Lung (tissue), 12 donors: ENCODE measurements around the gene LDLRAD4. TPM values are rescaled to one million over a fixed set of nuclear protein-coding genes. Genes with fewer than 3 reads are reported as not detected.

ENCODE experiments used
- ATAC-seq: fragments of 200-7000 bp; cut with Tn5 transposase; one replicate; pipeline ENCODE4 v1.9.1; 2020; ENCODE audit warnings: moderate number of reproducible peaks; ENCODE audit not compliant: insufficient read depth, low FRiP score
- DNase-seq, 3 donors: peaks; one replicate each; pipeline ENCODE4 v3.0.0-alpha.2; 2013 to 2017
- H3K27ac ChIP-seq, 2 donors: one replicate each; pipeline ENCODE4 v1.5.1; 2013; ENCODE audit warnings: mild to moderate bottlenecking in 2 of 2, moderate library complexity in 2 of 2, control low read depth in 1 of 2, inconsistent platforms in 1 of 2, low read depth in 1 of 2, low read length in 1 of 2
- H3K27me3 ChIP-seq, 3 donors: one replicate each; pipeline ENCODE4 v1.5.1; 2013; ENCODE audit warnings: low read length in 2 of 3; ENCODE audit not compliant: control insufficient read depth in 3 of 3, insufficient read depth in 3 of 3
- H3K36me3 ChIP-seq, 4 donors: one replicate each; pipeline ENCODE4 v1.5.1; 2013; ENCODE audit warnings: low read length in 4 of 4, mild to moderate bottlenecking in 1 of 4, moderate library complexity in 1 of 4; ENCODE audit not compliant: control insufficient read depth in 4 of 4, insufficient read depth in 4 of 4
- H3K4me1 ChIP-seq, 5 donors: one replicate each; pipeline ENCODE4 v1.5.1; 2013; ENCODE audit warnings: low read length in 5 of 5, mild to moderate bottlenecking in 2 of 5, moderate library complexity in 1 of 5; ENCODE audit not compliant: control insufficient read depth in 5 of 5, insufficient read depth in 5 of 5
- H3K4me3 ChIP-seq: one replicate; pipeline ENCODE4 v1.5.1; 2013; ENCODE audit warnings: mild to moderate bottlenecking, control low read depth, moderate library complexity
- H3K9ac ChIP-seq, 2 donors: one replicate each; pipeline ENCODE4 v1.5.1; 2013; ENCODE audit warnings: low read length in 2 of 2, control low read depth in 1 of 2; ENCODE audit not compliant: insufficient read depth in 1 of 2
- H3K9me3 ChIP-seq, 4 donors: one replicate each; pipeline ENCODE4 v1.5.1; 2013; ENCODE audit warnings: low read length in 3 of 4, mild to moderate bottlenecking in 1 of 4, moderate library complexity in 1 of 4; ENCODE audit not compliant: control insufficient read depth in 4 of 4, insufficient read depth in 3 of 4
- CTCF ChIP-seq: IDR thresholded peaks from 2 replicates; pipeline ENCODE4 v1.5.1; 2012; ENCODE audit warnings: mild to moderate bottlenecking; ENCODE audit errors: control extremely low read depth, extremely low read depth
- WGBS, 2 donors: extraction: QIAGEN DNeasy Blood & Tissue Kit; methylation state at CpG; one replicate each; pipeline ENCODE4 v1.1.7; 2013; 5-methylcytosine and 5-hydroxymethylcytosine counted together
- polyA plus RNA-seq, 2 donors: library from polyadenylated mRNA; stranded (reverse); fragments of 200-250 nt; gene quantifications; one replicate each; pipeline ENCODE4 v1.2.1, GENCODE V29; 2013
- total RNA-seq, 2 donors: library from RNA; depleted of rRNA in 1 of 2; stranded (reverse); fragments of >200 nt in 1 of 2; gene quantifications; one replicate each; pipeline ENCODE4 v1.2.1, GENCODE V29; 2014 to 2021
- donor health status: control.
- donor health status: control.
- donor health status: Bipolar disorder and iron deficiency.
- donor health status: healthy.
- donor health status: DM: yes; HTN: yes; CAD: no.

The LDLRAD4 gene
- total and polyA plus RNA-seq, 4 donors = 3.2 to 62.4 (median 19.9) TPM

- H3K9me3 ChIP-seq = no peaks in the 10 kb centered on the region
- H3K27me3 ChIP-seq = no peaks in the 10 kb centered on the region
- no peak overlapping the region for H3K27ac ChIP-seq
- H3K36me3 ChIP-seq = peaks cover 0 to 3% (median 1%) of the 10 kb centered on the region in 4 donors
- H3K4me3 ChIP-seq = no peak overlapping the region
- no peak for ATAC-seq
- no peak for DNase-seq
- peaks cover 0 to 24% (median 0%) of the 10 kb centered on the region in 5 donors for H3K4me1 ChIP-seq
- no peak overlapping the region for H3K9ac ChIP-seq
- no peak for TF ChIP-seq CTCF
- 81 to 85% methylated on average over 4 of the region's 4 CpGs for WGBS, 2 donors
These were observed 220.0 kb downstream of the LDLRAD4 start for GRCh38 chr18:13438507-13439056.

- H3K9ac ChIP-seq = no peak overlapping the region
- peaks cover 0 to 3% (median 1%) of the 10 kb centered on the region in 4 donors for H3K36me3 ChIP-seq
- H3K9me3 ChIP-seq = no peaks in the 10 kb centered on the region
- H3K4me1 ChIP-seq = peaks cover 0 to 24% (median 0%) of the 10 kb centered on the region in 5 donors
- 92 to 95% methylated on average over 7 of the region's 7 CpGs for WGBS, 2 donors
- H3K27me3 ChIP-seq = no peaks in the 10 kb centered on the region
- DNase-seq (no peak), ATAC-seq (no peak)
- H3K4me3 ChIP-seq = no peak overlapping the region
- TF ChIP-seq CTCF = no peak
- H3K27ac ChIP-seq = no peak overlapping the region
These were observed 220.9 kb downstream of the LDLRAD4 start for GRCh38 chr18:13439461-13439860.

- Histone ChIP-seq H3K9me3 (no peaks in the 10 kb centered on the region), H3K4me3 (no peak overlapping the region), H3K4me1 (peaks cover 0 to 21% (median 0%) of the 10 kb centered on the region in 5 donors), H3K36me3 (peaks cover 0 to 3% (median 1%) of the 10 kb centered on the region in 4 donors), H3K27ac (no peak overlapping the region), H3K9ac (no peak overlapping the region), H3K27me3 (peaks cover 0 to 5% (median 0%) of the 10 kb centered on the region in 3 donors)
- no peak for TF ChIP-seq CTCF
- WGBS, 2 donors = 86 to 88% methylated on average over 24 to 25 of the region's 25 CpGs
- DNase-seq = no peak
- ATAC-seq = no peak
These were observed 222.0 kb downstream of the LDLRAD4 start for GRCh38 chr18:13440277-13441248.
